HCT116 (cell line): ENCODE results near the gene RNF13. TPM values are rescaled to one million over a fixed set of nuclear protein-coding genes. Genes with fewer than 3 reads are reported as not detected.

ENCODE experiments used
- ATAC-seq: fragments of 200-7000 bp; cut with Tn5 transposase; 2 replicates; pipeline ENCODE4 v1.9.1; 2020; ENCODE audit warnings: mild to moderate bottlenecking, moderate library complexity
- BruUV-seq: library from RNA; stranded (reverse); fragments of 400-500 nt; replicated peaks from 2 replicates; lab custom pipeline; 2021; lab: Mats Ljungman, UMichigan
- CTCF ChIA-PET: fragments of 300-600 bp; sonication (Branson Sonifier 250); formaldehyde crosslinking; loops from one replicate; lab custom pipeline; 2021; ENCODE audit warnings: antibody characterized with exemption; lab: Charles Lee
- POLR2A ChIA-PET: fragments of 300-600, 350-600 bp; sonication (Branson Sonifier 250); formaldehyde crosslinking; loops from one replicate; lab custom pipeline; 2021; ENCODE audit warnings: antibody characterized with exemption; lab: Charles Lee
- RAD21 ChIA-PET, 2 experiments: fragments of 300-600 bp; sonication (Branson Sonifier 250); formaldehyde crosslinking; loops; one replicate each; lab custom pipeline; 2023; ENCODE audit warnings: low total read pairs in 2 of 2; ENCODE audit not compliant: uncharacterized antibody in 2 of 2, unreplicated experiment in 2 of 2, low non-redundant PET in 1 of 2; lab: Charles Lee
- DNase-seq: peaks from one replicate; pipeline ENCODE4 v3.0.0-alpha.2; 2010; ENCODE audit warnings: low read depth, low spot score
- H2AFZ ChIP-seq: fragments of 200-600 bp; shearing (Covaris generic), sonication (generic); 2 replicates; pipeline ENCODE4 v1.6.1; 2017; ENCODE audit warnings: low read depth, mixed run types, mixed read lengths, antibody characterized with exemption, low read length; ENCODE audit not compliant: poor library complexity, severe bottlenecking
- H3K27ac ChIP-seq: 2 replicates; pipeline ENCODE4 v1.5.1; 2012; ENCODE audit warnings: low read depth, low read length
- H3K27me3 ChIP-seq: fragments of 200-600 bp; sonication (generic); 2 replicates; pipeline ENCODE4 v1.6.1; 2016; ENCODE audit warnings: mixed run types, low read length, mixed read lengths; ENCODE audit not compliant: insufficient read depth
- H3K36me3 ChIP-seq, 2 experiments: fragments of 200-500 bp in 1 of 2; fragments of 200-600 bp in 1 of 2; sonication (Bioruptor generic) in 1 of 2; sonication (generic) in 1 of 2; 2 replicates each; pipeline versions ENCODE4 v1.5.1 to v1.6.1; 2014 to 2016; ENCODE audit warnings: low read length in 2 of 2, inconsistent platforms in 1 of 2, mixed read lengths in 1 of 2, mixed run types in 1 of 2; ENCODE audit not compliant: insufficient read depth in 2 of 2, control insufficient read depth in 1 of 2
- H3K4me1 ChIP-seq, 2 experiments: fragments of 200-600 bp in 1 of 2; sonication (generic) in 1 of 2; 2 replicates each; pipeline versions ENCODE4 v1.5.1 to v1.6.1; 2012 to 2017; ENCODE audit warnings: low read length in 2 of 2, inconsistent platforms in 1 of 2, mild to moderate bottlenecking in 1 of 2, mixed read lengths in 1 of 2, mixed run types in 1 of 2, moderate library complexity in 1 of 2; ENCODE audit not compliant: insufficient read depth in 2 of 2, control insufficient read depth in 1 of 2
- H3K4me2 ChIP-seq: fragments of 200-600 bp; sonication (generic); 2 replicates; pipeline ENCODE4 v1.6.1; 2017; ENCODE audit warnings: mixed run types, low read length, mixed read lengths
- H3K4me3 ChIP-seq, 2 experiments: fragments of 200-600 bp in 1 of 2; sonication (generic) in 1 of 2; replicated peaks in 1 of 2; 2 replicates each; pipeline ENCODE4 v1.5.1; 2011 to 2016; ENCODE audit warnings: low read length in 2 of 2, control low read depth in 1 of 2, low read depth in 1 of 2, mild to moderate bottlenecking in 1 of 2, mixed read lengths in 1 of 2, mixed run types in 1 of 2
- H3K79me2 ChIP-seq: fragments of 200-600 bp; sonication (generic); 2 replicates; pipeline ENCODE4 v1.6.1; 2017; ENCODE audit warnings: mild to moderate bottlenecking, mixed run types, low read length, moderate library complexity, mixed read lengths; ENCODE audit not compliant: insufficient read depth
- H3K9ac ChIP-seq: fragments of 200-600 bp; sonication (generic); 2 replicates; pipeline ENCODE4 v1.6.1; 2016; ENCODE audit warnings: low read length, mixed read lengths
- H3K9me2 ChIP-seq: fragments of 200-600 bp; sonication (generic), shearing (Covaris generic); 2 replicates; pipeline ENCODE4 v1.6.1; 2017; ENCODE audit warnings: mixed run types, mild to moderate bottlenecking, moderate library complexity; ENCODE audit not compliant: insufficient read depth
- H3K9me3 ChIP-seq, 2 experiments: fragments of 200-500 bp in 1 of 2; fragments of 200-600 bp in 1 of 2; sonication (Bioruptor generic) in 1 of 2; sonication (generic) in 1 of 2; 2 replicates each; pipeline ENCODE4 v1.6.1; 2014 to 2017; ENCODE audit warnings: low read length in 2 of 2, mixed read lengths in 2 of 2, inconsistent platforms in 1 of 2, low read depth in 1 of 2, mild to moderate bottlenecking in 1 of 2, mixed run types in 1 of 2, moderate library complexity in 1 of 2; ENCODE audit not compliant: control insufficient read depth in 1 of 2, insufficient read depth in 1 of 2
- H4K20me1 ChIP-seq: fragments of 200-600 bp; sonication (generic), shearing (Covaris generic); 2 replicates; pipeline ENCODE4 v1.6.1; 2017; ENCODE audit warnings: mixed run types, mild to moderate bottlenecking, moderate library complexity; ENCODE audit not compliant: insufficient read depth
- ATF3 ChIP-seq: IDR thresholded peaks from 2 replicates; pipeline ENCODE4 v1.6.1; 2012
- EGR1 ChIP-seq: IDR thresholded peaks from 2 replicates; pipeline ENCODE4 v1.6.1; 2012; ENCODE audit warnings: low read depth
- FOSL1 ChIP-seq: IDR thresholded peaks from 2 replicates; pipeline ENCODE4 v1.6.1; 2012; ENCODE audit warnings: low read depth
- JUND ChIP-seq: IDR thresholded peaks from 2 replicates; pipeline ENCODE4 v1.6.1; 2012
- POLR2AphosphoS5 ChIP-seq: IDR thresholded peaks from 2 replicates; pipeline ENCODE4 v1.6.1; 2011; ENCODE audit warnings: mild to moderate bottlenecking, low read depth, low read length, moderate library complexity
- RAD21 ChIP-seq: IDR thresholded peaks from 2 replicates; pipeline ENCODE4 v1.6.1; 2012; ENCODE audit warnings: low read depth, mild to moderate bottlenecking
- SIN3A ChIP-seq: IDR thresholded peaks from 2 replicates; pipeline ENCODE4 v1.6.1; 2012; ENCODE audit warnings: low read depth
- SRF ChIP-seq: IDR thresholded peaks from 2 replicates; pipeline ENCODE4 v1.6.1; 2012; ENCODE audit warnings: low read depth
- YY1 ChIP-seq: IDR thresholded peaks from 2 replicates; pipeline ENCODE4 v1.6.1; 2011; ENCODE audit warnings: low read length, low read depth, moderate library complexity, mild to moderate bottlenecking; ENCODE audit not compliant: insufficient replicate concordance; ENCODE audit errors: extremely low read depth
- ZBTB33 ChIP-seq: IDR thresholded peaks from 2 replicates; pipeline ENCODE4 v1.6.1; 2011; ENCODE audit warnings: mild to moderate bottlenecking, low read length, moderate library complexity; ENCODE audit not compliant: insufficient replicate concordance; ENCODE audit errors: extremely low read depth
- ZFX ChIP-seq: fragments of 450-650 bp; IDR thresholded peaks from 2 replicates; pipeline ENCODE4 v1.6.1; 2017
- intact Hi-C: fragments of 100-400 bp; cut with micrococcal nuclease; formaldehyde crosslinking; loops from 2 replicates; pipeline ENCODE4 v1.10.0; 2022
- total RNA-seq: library from RNA; stranded (reverse); gene quantifications from one replicate; pipeline ENCODE4 v1.2.1, GENCODE V29; 2021; ENCODE audit not compliant: unreplicated experiment

RNF13 gene
- total RNA-seq, 1 experiment from 2014 or later = 39.9 TPM

- TF ChIP-seq ZFX (no peak), JUND (no peak), YY1 (no peak)
These were observed 96.9 kb downstream of the RNF13 start (continued) for GRCh38 chr3:149909923-149910322.

- no peak overlapping the region for H3K9ac ChIP-seq
- ChIA-PET POLR2A (no interaction called here), RAD21 (no interaction called here), CTCF (interaction anchor here (1.3 kb wide), 1 partner anchor 19 kb away, joined by 3 read pairs; no protein-coding TSS in a partner anchor)
- no peaks in the 10 kb centered on the region for H3K9me2 ChIP-seq
- no peak overlapping the region for H3K4me2 ChIP-seq
- H3K4me1 ChIP-seq = no peaks in the 10 kb centered on the region
- no peak overlapping the region for H3K27ac ChIP-seq
- no peaks in the 10 kb centered on the region for H3K36me3 ChIP-seq
- H3K9me3 ChIP-seq = no peaks in the 10 kb centered on the region
- H3K79me2 ChIP-seq = no peaks in the 10 kb centered on the region
- no peaks in the 10 kb centered on the region for H4K20me1 ChIP-seq
- ATAC-seq (no peak), DNase-seq (no peak)
- no peaks in the 10 kb centered on the region for H3K27me3 ChIP-seq
- intact Hi-C loops = no loop called here
- no peak overlapping the region for H3K4me3 ChIP-seq
- TF ChIP-seq POLR2AphosphoS5 (no peak), RAD21 (no peak), ZBTB33 (no peak), EGR1 (no peak), FOSL1 (no peak), SRF (no peak), ZFX (no peak), SIN3A (no peak), ATF3 (no peak)
- BruUV-seq = no TSS peak
- H2AFZ ChIP-seq = no peak overlapping the region
These were observed 104.2 kb downstream of the RNF13 start for GRCh38 chr3:149917124-149917667.
